Mesendoderm (in vitro differentiated cells): ENCODE results near the gene GID8.
A peak's percentile ranks its signal among the peaks of the same experiment; 100 is the strongest.

ENCODE experiments used
- DNase-seq: peaks from one replicate; pipeline ENCODE4 v3.0.0; 2013
- H2AK5ac ChIP-seq: 2 replicates; pipeline ENCODE4 v1.6.1; 2013; ENCODE audit warnings: low read length, inconsistent platforms
- H2BK120ac ChIP-seq: 2 replicates; pipeline ENCODE4 v1.6.1; 2013; ENCODE audit warnings: low read depth, mild to moderate bottlenecking, low read length, moderate library complexity, mixed read lengths
- H2BK15ac ChIP-seq: replicated peaks from 2 replicates; pipeline ENCODE4 v1.6.1; 2013; ENCODE audit warnings: low read depth, mild to moderate bottlenecking, moderate library complexity
- H2BK5ac ChIP-seq: 2 replicates; pipeline ENCODE4 v1.6.1; 2013; ENCODE audit warnings: low read length, inconsistent platforms
- H3K18ac ChIP-seq: 2 replicates; pipeline ENCODE4 v1.6.1; 2013; ENCODE audit warnings: mild to moderate bottlenecking, low read length, mixed read lengths
- H3K23ac ChIP-seq: one replicate; pipeline ENCODE4 v1.6.1; 2013; ENCODE audit warnings: low read length
- H3K27ac ChIP-seq: 2 replicates; pipeline ENCODE4 v1.5.1; 2013; ENCODE audit warnings: low read depth, mild to moderate bottlenecking, inconsistent platforms, low read length, moderate library complexity
- H3K27me3 ChIP-seq: 2 replicates; pipeline ENCODE4 v1.6.1; 2013; ENCODE audit warnings: low read length, control low read depth, mild to moderate bottlenecking, inconsistent platforms; ENCODE audit not compliant: insufficient read depth, poor library complexity
- H3K36me3 ChIP-seq: 2 replicates; pipeline ENCODE4 v1.6.1; 2013; ENCODE audit warnings: low read length, inconsistent platforms; ENCODE audit not compliant: control insufficient read depth, insufficient read depth
- H3K4ac ChIP-seq: one replicate; pipeline ENCODE4 v1.6.1; 2013; ENCODE audit warnings: low read depth, mild to moderate bottlenecking, low read length, moderate library complexity
- H3K4me1 ChIP-seq: 2 replicates; pipeline ENCODE4 v1.6.1; 2013; ENCODE audit warnings: low read depth, low read length, inconsistent platforms; ENCODE audit not compliant: control insufficient read depth
- H3K4me2 ChIP-seq: 2 replicates; pipeline ENCODE4 v1.6.1; 2013; ENCODE audit warnings: low read length
- H3K4me3 ChIP-seq: 2 replicates; pipeline ENCODE4 v1.5.1; 2013; ENCODE audit warnings: mild to moderate bottlenecking, low read length
- H3K56ac ChIP-seq: one replicate; pipeline ENCODE4 v1.6.1; 2013; ENCODE audit warnings: low read length
- H3K79me1 ChIP-seq: 2 replicates; pipeline ENCODE4 v1.6.1; 2013; ENCODE audit warnings: low read length, inconsistent platforms
- H3K79me2 ChIP-seq: 2 replicates; pipeline ENCODE4 v1.6.1; 2013; ENCODE audit warnings: mild to moderate bottlenecking, low read length; ENCODE audit not compliant: control insufficient read depth, insufficient read depth
- H3K9ac ChIP-seq: 2 replicates; pipeline ENCODE4 v1.6.1; 2013; ENCODE audit warnings: low read length, inconsistent platforms
- H4K5ac ChIP-seq: one replicate; pipeline ENCODE4 v1.6.1; 2013; ENCODE audit warnings: low read length
- H4K8ac ChIP-seq: one replicate; pipeline ENCODE4 v1.6.1; 2013; ENCODE audit warnings: low read depth, mild to moderate bottlenecking, control low read depth, low read length, moderate library complexity
- WGBS: extraction: QIAGEN DNeasy Blood & Tissue Kit; methylation state at CpG from one replicate; pipeline ENCODE4 v1.1.7; 2013; ENCODE audit warnings: low lambda C conversion rate, missing lambda C conversion rate; ENCODE audit not compliant: insufficient coverage; ENCODE audit errors: extremely low coverage; 5-methylcytosine and 5-hydroxymethylcytosine counted together

GID8 gene

DNA sequence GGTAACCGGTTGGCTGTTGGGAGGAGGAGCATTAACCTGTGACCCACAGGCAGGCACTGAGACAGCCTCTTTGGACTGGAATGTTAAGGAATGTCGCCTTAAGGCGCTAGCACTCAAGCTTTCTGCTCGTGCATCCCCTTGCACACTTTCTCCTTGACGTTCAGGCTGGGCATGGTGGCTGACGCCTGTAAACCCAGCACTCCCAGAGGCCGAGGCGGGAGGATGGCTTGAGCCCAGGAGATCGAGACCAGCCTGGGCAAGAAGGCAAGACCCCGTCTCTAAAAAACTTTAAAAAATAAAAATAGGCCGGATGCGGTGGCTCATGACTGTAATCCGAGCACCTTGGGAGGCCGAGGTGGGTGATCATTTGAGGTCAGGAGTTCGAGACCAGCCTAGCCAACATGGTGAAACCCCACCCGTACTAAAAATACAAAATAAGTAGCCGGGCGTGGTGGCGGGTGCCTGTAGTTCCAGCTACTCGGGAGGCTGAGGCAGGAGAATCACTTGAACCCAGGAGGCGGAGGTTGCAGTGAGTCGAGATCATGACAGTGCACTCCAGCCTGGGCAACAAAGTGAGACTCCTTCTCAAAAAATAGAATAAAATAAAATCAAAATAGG lies 1.9 kb upstream of the GID8 start:
- H3K18ac ChIP-seq, result no peak overlapping the region
- peak overlapping the region; percentile 52 for H3K9ac ChIP-seq
- H2BK5ac ChIP-seq, result no peak overlapping the region
- no peak overlapping the region for H4K8ac ChIP-seq
- no peak overlapping the region for H3K4me3 ChIP-seq
- no peak overlapping the region for H3K4ac ChIP-seq
- H3K23ac ChIP-seq, result no peak overlapping the region
- H3K36me3 ChIP-seq, result peaks cover 4% of the 10 kb centered on the region
- H4K5ac ChIP-seq, result no peak overlapping the region
- no peak overlapping the region for H2BK15ac ChIP-seq
- H2AK5ac ChIP-seq, result no peak overlapping the region
- no peak overlapping the region for H3K4me2 ChIP-seq
- no peaks in the 10 kb centered on the region for H3K27me3 ChIP-seq
- H3K79me1 ChIP-seq, result peaks cover 15% of the 10 kb centered on the region
- H3K4me1 ChIP-seq, result no peaks in the 10 kb centered on the region
- no peak overlapping the region for H3K27ac ChIP-seq
- DNase-seq, result peak; percentile 78
- no CpG with 5 or more reads among the region's 22 CpGs for WGBS
- no peak overlapping the region for H2BK120ac ChIP-seq
- peaks cover 89% of the 10 kb centered on the region for H3K79me2 ChIP-seq
- peak overlapping the region; percentile 50 for H3K56ac ChIP-seq

DNA sequence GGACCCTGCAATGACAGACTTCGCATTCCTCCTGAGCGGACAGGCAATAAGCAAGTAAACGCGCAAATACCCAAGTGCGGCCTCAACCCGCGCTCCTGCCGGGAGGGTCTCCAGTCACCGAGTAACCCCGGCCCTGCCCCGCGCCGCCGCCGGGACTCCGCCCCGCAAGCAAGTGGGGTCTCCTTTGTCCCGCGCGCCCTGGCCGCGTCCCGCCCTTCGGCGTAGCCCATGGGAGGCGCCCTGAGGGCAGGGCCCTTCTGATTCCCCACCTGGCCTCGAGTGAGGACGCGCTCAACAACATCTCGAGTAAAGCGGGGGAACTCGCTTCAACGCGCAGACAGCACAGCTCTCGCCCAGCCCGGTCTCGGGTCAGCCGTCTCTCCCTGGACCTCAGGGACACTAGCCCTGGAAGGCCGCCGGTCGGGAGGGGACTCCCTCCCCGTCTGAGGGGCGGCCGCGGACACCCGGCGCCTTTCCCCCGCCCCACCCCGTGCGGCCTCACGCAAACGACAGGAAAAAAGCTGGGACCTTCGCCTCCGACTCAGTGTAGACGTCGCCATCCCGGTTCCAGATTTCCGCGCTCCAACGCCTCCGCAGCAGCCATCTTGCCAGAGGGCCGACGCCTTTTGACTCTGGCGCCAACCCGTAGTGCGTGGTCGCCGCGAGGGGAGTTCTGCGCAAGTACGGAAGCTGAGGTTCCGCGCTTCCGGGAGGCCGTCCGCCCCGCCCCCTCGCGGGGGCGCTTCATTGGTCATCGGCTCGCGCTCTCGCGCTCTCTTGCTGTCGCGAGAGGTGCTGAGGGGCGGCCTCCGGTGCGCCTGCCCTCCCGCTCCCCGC lies 461 bp upstream of the GID8 start:
- Histone ChIP-seq H3K36me3 (peaks cover 4% of the 10 kb centered on the region), H2AK5ac (no peak overlapping the region), H3K79me2 (peaks cover 84% of the 10 kb centered on the region)

DNA sequence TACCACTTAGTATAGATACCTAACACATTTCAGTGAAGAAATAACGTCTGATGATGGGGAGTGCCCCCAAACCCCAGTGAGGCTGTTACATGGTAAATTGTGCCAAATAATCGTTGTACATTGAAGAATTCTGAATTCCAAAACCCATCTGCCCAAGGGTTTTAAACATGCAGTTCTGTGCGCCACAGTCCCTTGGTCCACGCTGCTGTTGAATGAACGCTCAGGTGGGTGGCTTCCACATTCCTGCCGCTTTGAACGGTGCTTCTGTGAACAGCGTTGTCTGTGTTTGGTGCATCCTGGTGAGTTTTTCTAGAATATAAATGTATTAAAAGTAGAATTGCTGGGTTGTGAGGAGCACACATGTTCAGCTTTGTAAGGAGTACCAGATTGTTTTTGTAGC lies 2.9 kb downstream of the GID8 start:
- no peak overlapping the region for H2BK120ac ChIP-seq
- no peak overlapping the region for H3K56ac ChIP-seq
- H4K5ac ChIP-seq, result no peak overlapping the region
- H3K79me1 ChIP-seq, result peaks cover 14% of the 10 kb centered on the region
- H3K4me2 ChIP-seq, result no peak overlapping the region
- no CpG with 5 or more reads among the region's 8 CpGs for WGBS
- H3K23ac ChIP-seq, result no peak overlapping the region
- H2BK5ac ChIP-seq, result no peak overlapping the region
- no peak overlapping the region for H4K8ac ChIP-seq
- no peak overlapping the region for H3K4me3 ChIP-seq
- peaks cover 10% of the 10 kb centered on the region for H3K36me3 ChIP-seq
- no peak overlapping the region for H3K9ac ChIP-seq
- no peak overlapping the region for H2BK15ac ChIP-seq
- H3K79me2 ChIP-seq, result peaks cover 51% of the 10 kb centered on the region
- no peaks in the 10 kb centered on the region for H3K27me3 ChIP-seq
- DNase-seq, result no peak
- no peak overlapping the region for H2AK5ac ChIP-seq
- no peak overlapping the region for H3K27ac ChIP-seq
- H3K4me1 ChIP-seq, result no peaks in the 10 kb centered on the region
- H3K4ac ChIP-seq, result no peak overlapping the region
- no peak overlapping the region for H3K18ac ChIP-seq

More for the DNA sequence above, 461 bp upstream of the GID8 start:
- peak; percentile 98 for DNase-seq
- Histone ChIP-seq H3K9ac (peak overlapping the region; percentile 91), H2BK15ac (no peak overlapping the region), H4K5ac (no peak overlapping the region), H4K8ac (peak overlapping the region; percentile 1), H2BK5ac (no peak overlapping the region), H3K4me3 (peak overlapping the region; percentile 91), H3K4me2 (peak overlapping the region; percentile 85), H3K23ac (no peak overlapping the region), H3K4ac (peak overlapping the region; percentile 73), H3K27ac (peak overlapping the region; percentile 84), H3K27me3 (no peaks in the 10 kb centered on the region), H2BK120ac (no peak overlapping the region), H3K56ac (peak overlapping the region; percentile 100), H3K4me1 (no peaks in the 10 kb centered on the region), H3K18ac (peak overlapping the region; percentile 96), H3K79me1 (peaks cover 16% of the 10 kb centered on the region)
- WGBS, result no CpG with 5 or more reads among the region's 92 CpGs

DNA sequence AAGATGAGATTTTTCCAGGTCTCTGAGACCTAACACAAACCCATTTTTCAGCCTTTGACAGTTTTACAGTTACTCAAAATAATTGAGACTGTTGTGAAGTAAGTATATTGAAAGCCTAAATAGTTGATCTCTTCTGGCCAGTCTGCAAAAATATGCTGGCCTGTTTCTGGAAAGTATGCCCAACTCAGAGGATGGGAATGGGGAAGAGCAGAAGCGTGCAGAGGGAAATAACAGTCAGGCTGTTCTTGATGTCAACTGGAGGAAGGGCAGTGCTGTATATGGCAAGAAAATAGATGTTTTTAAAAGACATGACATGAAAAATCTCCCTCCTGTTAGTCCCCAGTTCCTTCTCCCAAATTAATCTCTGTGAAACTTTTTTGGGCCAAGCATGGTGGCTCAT lies 3.8 kb downstream of the GID8 start:
- H3K4me2 ChIP-seq, result no peak overlapping the region
- no peak overlapping the region for H2BK120ac ChIP-seq
- no peaks in the 10 kb centered on the region for H3K4me1 ChIP-seq
- no peak overlapping the region for H3K56ac ChIP-seq
- peaks cover 16% of the 10 kb centered on the region for H3K79me1 ChIP-seq
- H2BK5ac ChIP-seq, result no peak overlapping the region
- no peak overlapping the region for H3K9ac ChIP-seq
- no peak overlapping the region for H2AK5ac ChIP-seq
- H4K8ac ChIP-seq, result no peak overlapping the region
- H3K4me3 ChIP-seq, result no peak overlapping the region
- no peaks in the 10 kb centered on the region for H3K27me3 ChIP-seq
- no peak for DNase-seq
- no peak overlapping the region for H3K23ac ChIP-seq
- H2BK15ac ChIP-seq, result no peak overlapping the region
- no peak overlapping the region for H3K4ac ChIP-seq
- H3K27ac ChIP-seq, result no peak overlapping the region
- no CpG with 5 or more reads among the region's 1 CpG for WGBS
- H3K79me2 ChIP-seq, result peaks cover 42% of the 10 kb centered on the region
- peaks cover 15% of the 10 kb centered on the region for H3K36me3 ChIP-seq
- H4K5ac ChIP-seq, result no peak overlapping the region
- no peak overlapping the region for H3K18ac ChIP-seq

DNA sequence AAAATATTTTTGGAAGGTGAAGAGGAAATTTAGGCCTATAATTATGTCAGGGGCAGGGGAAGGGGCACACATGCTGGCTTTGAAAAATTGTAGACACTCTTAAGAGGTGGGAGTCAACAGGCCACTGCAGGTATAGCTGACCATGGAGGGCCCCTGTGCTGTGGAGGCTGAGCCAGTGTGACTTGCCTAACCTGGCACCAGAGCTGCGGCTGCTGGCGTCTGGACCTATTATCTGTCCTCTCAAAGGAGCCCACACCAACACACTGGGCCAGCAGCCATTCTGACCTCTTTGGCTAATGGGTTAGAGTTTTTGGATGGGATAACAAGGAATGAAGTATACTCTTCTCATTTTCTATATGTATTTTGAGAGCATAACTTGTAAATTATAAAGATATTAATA lies 4.5 kb downstream of the GID8 start:
- no peak overlapping the region for H3K4ac ChIP-seq
- peaks cover 15% of the 10 kb centered on the region for H3K36me3 ChIP-seq
- H3K4me1 ChIP-seq, result no peaks in the 10 kb centered on the region
- no peak overlapping the region for H4K8ac ChIP-seq
- peaks cover 20% of the 10 kb centered on the region for H3K79me1 ChIP-seq
- no peak overlapping the region for H3K18ac ChIP-seq
- no peak overlapping the region for H3K23ac ChIP-seq
- H2AK5ac ChIP-seq, result no peak overlapping the region
- no peak overlapping the region for H2BK120ac ChIP-seq
- H2BK15ac ChIP-seq, result no peak overlapping the region
- H3K27ac ChIP-seq, result no peak overlapping the region
- peaks cover 35% of the 10 kb centered on the region for H3K79me2 ChIP-seq
- H4K5ac ChIP-seq, result no peak overlapping the region
- DNase-seq, result no peak
- H3K9ac ChIP-seq, result no peak overlapping the region
- no CpG with 5 or more reads among the region's 2 CpGs for WGBS
- no peak overlapping the region for H3K4me3 ChIP-seq
- H2BK5ac ChIP-seq, result no peak overlapping the region
- H3K56ac ChIP-seq, result no peak overlapping the region
- H3K4me2 ChIP-seq, result no peak overlapping the region
- no peaks in the 10 kb centered on the region for H3K27me3 ChIP-seq
